GM12878 (cell line): ENCODE measurements around the gene SLC38A8. TPM values are rescaled to one million over a fixed set of nuclear protein-coding genes. Genes with fewer than 3 reads are reported as not detected.

Experiments
- ATAC-seq: fragments of 200-7000 bp; cut with Tn5 transposase; 3 replicates; pipeline ENCODE4 v1.9.1; 2020; ENCODE audit warnings: mild to moderate bottlenecking, moderate library complexity
- BruUV-seq: library from RNA; stranded (reverse); fragments of 400-500 nt; replicated peaks from 2 replicates; lab custom pipeline; 2021; lab: Mats Ljungman, UMichigan
- CTCF ChIA-PET: fragments of 300-600 bp; sonication (Branson Sonifier 250); formaldehyde crosslinking; extraction: SDS; loops from one replicate; lab custom pipeline; 2021; ENCODE audit warnings: inconsistent platforms; lab: Yijun Ruan, JAX
- POLR2A ChIA-PET: fragments of 350-600 bp; formaldehyde crosslinking; extraction: SDS; loops from one replicate; lab custom pipeline; 2021; ENCODE audit warnings: inconsistent platforms; lab: Charles Lee
- RAD21 ChIA-PET: fragments of 300-600 bp; sonication (Branson Sonifier 250); formaldehyde crosslinking; loops from one replicate; lab custom pipeline; 2023; ENCODE audit warnings: antibody characterized with exemption; ENCODE audit not compliant: unreplicated experiment; lab: Charles Lee
- SMC1A ChIA-PET: fragments of 300-600 bp; sonication (Branson Sonifier 250); formaldehyde crosslinking; loops from one replicate; lab custom pipeline; 2023; ENCODE audit not compliant: unreplicated experiment, uncharacterized antibody; lab: Charles Lee
- DNase-seq: peaks from one replicate; pipeline ENCODE4 v3.0.0-alpha.2; 2011; ENCODE audit warnings: low read depth, low spot score
- FAIRE-seq: peaks from 3 replicates; lab custom pipeline; 2011; peaks lifted over from hg19 to GRCh38; lab: Jason Lieb, UNC
- H2AFZ ChIP-seq: 2 replicates; pipeline ENCODE4 v1.6.0; 2011; ENCODE audit warnings: low read depth, low read length, control low read depth; ENCODE audit not compliant: control insufficient read depth
- H3K27ac ChIP-seq: 2 replicates; pipeline ENCODE4 v1.5.1; 2011; ENCODE audit warnings: control low read depth; ENCODE audit not compliant: control insufficient read depth, insufficient read depth
- H3K27me3 ChIP-seq, 2 experiments: replicated peaks in 1 of 2; 2 replicates each; pipeline versions ENCODE4 v1.6.0 to v1.6.1; 2011; ENCODE audit warnings: low read length in 1 of 2; ENCODE audit not compliant: control insufficient read depth in 2 of 2, insufficient read depth in 2 of 2
- H3K36me3 ChIP-seq, 2 experiments: 2 replicates each; pipeline ENCODE4 v1.5.1; 2011; ENCODE audit warnings: low read length in 1 of 2; ENCODE audit not compliant: control insufficient read depth in 2 of 2, insufficient read depth in 2 of 2
- H3K4me1 ChIP-seq: 2 replicates; pipeline ENCODE4 v1.6.1; 2011; ENCODE audit warnings: mild to moderate bottlenecking, low read length, moderate library complexity, mixed read lengths; ENCODE audit not compliant: control insufficient read depth, insufficient read depth
- H3K4me2 ChIP-seq: 2 replicates; pipeline ENCODE4 v1.6.0; 2011; ENCODE audit warnings: control low read depth; ENCODE audit not compliant: control insufficient read depth, insufficient read depth
- H3K4me3 ChIP-seq: fragments of 200-600 bp; sonication (generic); 2 replicates; pipeline ENCODE4 v1.5.1; 2016
- H3K79me2 ChIP-seq: 2 replicates; pipeline ENCODE4 v1.6.0; 2011; ENCODE audit warnings: low read length; ENCODE audit not compliant: control insufficient read depth, insufficient read depth
- H3K9ac ChIP-seq: 2 replicates; pipeline ENCODE4 v1.8.0; 2011; ENCODE audit warnings: low read length, control low read depth, mixed read lengths; ENCODE audit not compliant: control insufficient read depth, insufficient read depth
- H3K9me3 ChIP-seq: replicated peaks from 3 replicates; pipeline ENCODE4 v1.5.1; 2011; ENCODE audit warnings: mild to moderate bottlenecking, low read length; ENCODE audit not compliant: control insufficient read depth, insufficient read depth
- H4K20me1 ChIP-seq: 2 replicates; pipeline ENCODE4 v1.6.0; 2011; ENCODE audit not compliant: control insufficient read depth, insufficient read depth
- BCL11A ChIP-seq: IDR thresholded peaks from 2 replicates; pipeline ENCODE4 v1.6.1; 2011; ENCODE audit warnings: low read depth, low read length
- CBX5 ChIP-seq: sonication (generic); IDR thresholded peaks from 2 replicates; pipeline ENCODE4 v1.6.1; 2016; ENCODE audit warnings: low read depth, moderate library complexity, mild to moderate bottlenecking, inconsistent platforms
- GATAD2B ChIP-seq: fragments of 450-650 bp; conservative IDR thresholded peaks from 2 replicates; pipeline ENCODE4 v1.6.1; 2017; ENCODE audit warnings: low read depth, mild to moderate bottlenecking, moderate library complexity
- KAT2A ChIP-seq: conservative IDR thresholded peaks from 2 replicates; pipeline ENCODE4 v1.6.1; 2011; ENCODE audit warnings: low read depth, low read length; ENCODE audit not compliant: control insufficient read depth
- MEF2A ChIP-seq: IDR thresholded peaks from 2 replicates; pipeline ENCODE4 v1.6.1; 2011; ENCODE audit warnings: low read depth, mild to moderate bottlenecking, low read length, moderate library complexity; ENCODE audit not compliant: insufficient read depth
- PKNOX1 ChIP-seq: fragments of 450-650 bp; IDR thresholded peaks from 2 replicates; pipeline ENCODE4 v1.6.1; 2016; ENCODE audit warnings: mild to moderate bottlenecking
- SMAD5 ChIP-seq: IDR thresholded peaks from 2 replicates; pipeline ENCODE4 v1.6.1; 2016; ENCODE audit warnings: antibody characterized with exemption, low read depth
- SPI1 ChIP-seq: IDR thresholded peaks from 2 replicates; pipeline ENCODE4 v1.6.1; 2011; ENCODE audit warnings: low read depth, mild to moderate bottlenecking, low read length, moderate library complexity, borderline replicate concordance; ENCODE audit not compliant: insufficient read depth
- WGBS: methylation state at CpG from one replicate; pipeline ENCODE4 v1.1.6; 2016; ENCODE audit warnings: low lambda C conversion rate; ENCODE audit not compliant: insufficient replicate concordance, insufficient coverage; ENCODE audit errors: missing lambda C conversion rate; 5-methylcytosine and 5-hydroxymethylcytosine counted together
- in situ Hi-C: fragments of 300-500 bp; cut with MboI; formaldehyde crosslinking; loops from 9 replicates; pipeline ENCODE4 v1.14.3; 2018; ENCODE audit warnings: mixed read lengths
- intact Hi-C: fragments of 100-400 bp; cut with micrococcal nuclease; formaldehyde crosslinking; loops from one replicate; pipeline ENCODE4 v1.14.2; 2022; ENCODE audit not compliant: unreplicated experiment
- polyA plus RNA-seq, 11 experiments: library from polyadenylated mRNA; depleted of rRNA in 4 of 11; unstranded in 6 of 11; stranded (reverse) in 5 of 11; fragments of >200 nt; fragmentation: Nextera tagmentation in 4 of 11; fragmentation: Illumina TruSeq in 1 of 11; extraction: Ambion mirVana in 4 of 11; extraction: Trizol in 1 of 11; gene quantifications; 1 replicate in 1 of 11; 2 replicates in 10 of 11; pipeline versions ENCODE4 v1.2.1 to v1.2.3, GENCODE V29; 2011 to 2016; ENCODE audit warnings: inconsistent platforms in 2 of 11, missing spikeins in 2 of 11, low read depth in 1 of 11
- total RNA-seq, 4 experiments: library from RNA; depleted of rRNA in 3 of 4; stranded (reverse); fragments of >200 nt in 3 of 4; fragmentation: Illumina TruSeq in 1 of 4; extraction: Trizol in 1 of 4; gene quantifications; 2 replicates each; pipeline versions ENCODE4 v1.2.1 to v1.2.3, GENCODE V29; 2013 to 2021
- TF ChIP-seq, protein P1 (sequence below): IDR thresholded peaks from 2 replicates; pipeline ENCODE4 v1.6.1; 2011; ENCODE audit warnings: borderline replicate concordance, low read depth, mild to moderate bottlenecking, moderate library complexity, low read length; ENCODE audit not compliant: insufficient read depth, poor library complexity, severe bottlenecking
- TF ChIP-seq, protein P2 (sequence below): fragments of 450-650 bp; conservative IDR thresholded peaks from 2 replicates; pipeline ENCODE4 v1.6.1; 2017; ENCODE audit warnings: mild to moderate bottlenecking, moderate library complexity

SLC38A8 gene
- total and polyA plus RNA-seq, 10 of the 15 experiments (the other 5 are each of a cell fraction or from before 2014, with no cell fraction given) = not detected

- TF ChIP-seq MEF2A (no peak), CBX5 (no peak)
- TF ChIP-seq, protein P1, sequence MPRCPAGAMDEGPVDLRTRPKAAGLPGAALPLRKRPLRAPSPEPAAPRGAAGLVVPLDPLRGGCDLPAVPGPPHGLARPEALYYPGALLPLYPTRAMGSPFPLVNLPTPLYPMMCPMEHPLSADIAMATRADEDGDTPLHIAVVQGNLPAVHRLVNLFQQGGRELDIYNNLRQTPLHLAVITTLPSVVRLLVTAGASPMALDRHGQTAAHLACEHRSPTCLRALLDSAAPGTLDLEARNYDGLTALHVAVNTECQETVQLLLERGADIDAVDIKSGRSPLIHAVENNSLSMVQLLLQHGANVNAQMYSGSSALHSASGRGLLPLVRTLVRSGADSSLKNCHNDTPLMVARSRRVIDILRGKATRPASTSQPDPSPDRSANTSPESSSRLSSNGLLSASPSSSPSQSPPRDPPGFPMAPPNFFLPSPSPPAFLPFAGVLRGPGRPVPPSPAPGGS = no peak
Measured at GRCh38 chr16:84062734-84063640, 20.4 kb upstream of the SLC38A8 start (continued).

GRCh38 chr16:84061236-84061819, 18.7 kb upstream of the SLC38A8 start:
- DNase-seq (no peak), ATAC-seq (no peak), FAIRE-seq (no peak)
- POLR2A ChIA-PET = no interaction called here
- CTCF ChIA-PET = interaction anchor here (1.2 to 1.3 kb wide), 3 partner anchors 9 to 108 kb away, joined by 3 read pairs; no protein-coding TSS in a partner anchor
- Histone ChIP-seq H3K4me2 (no peak overlapping the region), H2AFZ (no peak overlapping the region), H3K4me3 (no peak overlapping the region), H3K4me1 (no peaks in the 10 kb centered on the region), H4K20me1 (no peaks in the 10 kb centered on the region), H3K27ac (no peak overlapping the region), H3K27me3 (no peaks in the 10 kb centered on the region), H3K9ac (no peak overlapping the region), H3K36me3 (peaks cover 24 to 26% of the 10 kb centered on the region in 2 experiments), H3K9me3 (no peaks in the 10 kb centered on the region), H3K79me2 (no peaks in the 10 kb centered on the region)
- WGBS = 91% methylated on average over 7 of the region's 7 CpGs
- SMC1A ChIA-PET = no interaction called here
- RAD21 ChIA-PET = no interaction called here
- BruUV-seq = TSS peak; percentile 10
- intact Hi-C loops (loop anchor here (5.0 kb wide), 1 partner anchor 234 kb away; no protein-coding TSS in a partner anchor), in situ Hi-C loops (loop anchor here (5.0 kb wide), 2 partner anchors 104 to 234 kb away; no protein-coding TSS in a partner anchor)
- TF ChIP-seq SPI1 (no peak), KAT2A (no peak), SMAD5 (no peak), MEF2A (no peak), PKNOX1 (no peak), BCL11A (no peak), GATAD2B (no peak), CBX5 (no peak)
- TF ChIP-seq, protein P2, sequence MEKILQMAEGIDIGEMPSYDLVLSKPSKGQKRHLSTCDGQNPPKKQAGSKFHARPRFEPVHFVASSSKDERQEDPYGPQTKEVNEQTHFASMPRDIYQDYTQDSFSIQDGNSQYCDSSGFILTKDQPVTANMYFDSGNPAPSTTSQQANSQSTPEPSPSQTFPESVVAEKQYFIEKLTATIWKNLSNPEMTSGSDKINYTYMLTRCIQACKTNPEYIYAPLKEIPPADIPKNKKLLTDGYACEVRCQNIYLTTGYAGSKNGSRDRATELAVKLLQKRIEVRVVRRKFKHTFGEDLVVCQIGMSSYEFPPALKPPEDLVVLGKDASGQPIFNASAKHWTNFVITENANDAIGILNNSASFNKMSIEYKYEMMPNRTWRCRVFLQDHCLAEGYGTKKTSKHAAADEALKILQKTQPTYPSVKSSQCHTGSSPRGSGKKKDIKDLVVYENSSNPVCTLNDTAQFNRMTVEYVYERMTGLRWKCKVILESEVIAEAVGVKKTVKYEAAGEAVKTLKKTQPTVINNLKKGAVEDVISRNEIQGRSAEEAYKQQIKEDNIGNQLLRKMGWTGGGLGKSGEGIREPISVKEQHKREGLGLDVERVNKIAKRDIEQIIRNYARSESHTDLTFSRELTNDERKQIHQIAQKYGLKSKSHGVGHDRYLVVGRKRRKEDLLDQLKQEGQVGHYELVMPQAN = no peak
